HepG2 (cell line): ENCODE results near the gene EIF4A3. TPM values are rescaled to one million over a fixed set of nuclear protein-coding genes. Genes with fewer than 3 reads are reported as not detected.

Experiments used
- FOXA1 ChIP-seq, 2 experiments: fragments of 450-650 bp in 1 of 2; sonication (generic) in 1 of 2; formaldehyde crosslinking in 1 of 2; IDR thresholded peaks; 2 replicates each; pipeline versions ENCODE4 v1.4.0 to v1.6.1; 2016 to 2020; ENCODE audit warnings: missing genetic modification reagents in 1 of 2
- FOXP1 ChIP-seq, 2 experiments: fragments of 450-650 bp in 1 of 2; IDR thresholded peaks; 2 replicates each; pipeline ENCODE4 v1.6.1; 2017 to 2018; ENCODE audit warnings: antibody characterized with exemption in 1 of 2
- GTF3A ChIP-seq: sonication (generic); formaldehyde crosslinking; conservative IDR thresholded peaks from 2 replicates; pipeline ENCODE4 v1.4.0; 2020; ENCODE audit warnings: mild to moderate bottlenecking, missing genetic modification reagents
- ISL2 ChIP-seq: sonication (generic); formaldehyde crosslinking; IDR thresholded peaks from 2 replicates; pipeline ENCODE4 v1.5.0; 2020; ENCODE audit warnings: missing genetic modification reagents
- KAT7 ChIP-seq: IDR thresholded peaks from 2 replicates; pipeline ENCODE4 v1.6.1; 2018; ENCODE audit warnings: borderline replicate concordance, missing compliant biosample characterization
- MATR3 ChIP-seq: sonication (generic); formaldehyde crosslinking; IDR thresholded peaks from 2 replicates; pipeline ENCODE4 v1.4.0; 2020; ENCODE audit warnings: missing genetic modification reagents
- MED8 ChIP-seq: sonication (generic); formaldehyde crosslinking; IDR thresholded peaks from 2 replicates; pipeline ENCODE4 v1.8.1; 2023; ENCODE audit warnings: mild to moderate bottlenecking, missing genetic modification reagents; ENCODE audit not compliant: insufficient replicate concordance
- NRL ChIP-seq: sonication (generic); formaldehyde crosslinking; IDR thresholded peaks from 2 replicates; pipeline ENCODE4 v1.5.0; 2020; ENCODE audit warnings: missing genetic modification reagents, mild to moderate bottlenecking, moderate library complexity, borderline replicate concordance
- RCOR2 ChIP-seq: IDR thresholded peaks from 2 replicates; pipeline ENCODE4 v1.6.1; 2016; ENCODE audit warnings: missing biosample characterization, missing genetic modification reagents
- TCF7 ChIP-seq: sonication (generic); IDR thresholded peaks from 2 replicates; pipeline ENCODE4 v1.6.1; 2016; ENCODE audit warnings: antibody characterized with exemption, low read depth
- U2AF1 ChIP-seq: fragments of 200-400 bp; formaldehyde crosslinking; optimal IDR thresholded peaks from 2 replicates; pipeline ENCODE3; 2017; ENCODE audit warnings: mild to moderate bottlenecking, low read depth, low read length
- ZBTB44 ChIP-seq: sonication (generic); formaldehyde crosslinking; IDR thresholded peaks from 2 replicates; pipeline ENCODE4 v1.4.0; 2020; ENCODE audit warnings: missing genetic modification reagents
- ZNF317 ChIP-seq: sonication (generic); formaldehyde crosslinking; IDR thresholded peaks from 2 replicates; pipeline ENCODE4 v1.5.0; 2020; ENCODE audit warnings: mild to moderate bottlenecking, missing genetic modification reagents
- ZNF383 ChIP-seq: sonication (generic); formaldehyde crosslinking; IDR thresholded peaks from 2 replicates; pipeline ENCODE4 v1.4.0; 2020; ENCODE audit warnings: missing genetic modification reagents, mild to moderate bottlenecking, borderline replicate concordance
- ZNF503 ChIP-seq: sonication (generic); formaldehyde crosslinking; IDR thresholded peaks from 2 replicates; pipeline ENCODE4 v1.4.0; 2020; ENCODE audit warnings: missing genetic modification reagents
- ZNF629 ChIP-seq: sonication (generic); formaldehyde crosslinking; conservative IDR thresholded peaks from 2 replicates; pipeline ENCODE4 v1.5.0; 2020; ENCODE audit warnings: missing genetic modification reagents
- ZNF713 ChIP-seq: sonication (generic); formaldehyde crosslinking; IDR thresholded peaks from 2 replicates; pipeline ENCODE4 v1.4.0; 2020; ENCODE audit warnings: mild to moderate bottlenecking, missing genetic modification reagents
- ZNF75D ChIP-seq: sonication (generic); formaldehyde crosslinking; IDR thresholded peaks from 2 replicates; pipeline ENCODE4 v1.8.1; 2023; ENCODE audit warnings: missing genetic modification reagents, mild to moderate bottlenecking, borderline replicate concordance
- ZNF781 ChIP-seq: sonication (generic); formaldehyde crosslinking; IDR thresholded peaks from 2 replicates; pipeline ENCODE4 v1.5.1; 2020; ENCODE audit warnings: borderline replicate concordance, mild to moderate bottlenecking, missing genetic modification reagents; ENCODE audit errors: not compliant biosample characterization
- ZNF83 ChIP-seq: sonication (generic); formaldehyde crosslinking; IDR thresholded peaks from 2 replicates; pipeline ENCODE4 v1.4.0; 2020; ENCODE audit warnings: missing genetic modification reagents, mild to moderate bottlenecking, borderline replicate concordance
- ZNF891 ChIP-seq: sonication (generic); formaldehyde crosslinking; IDR thresholded peaks from 2 replicates; pipeline ENCODE4 v1.5.0; 2020; ENCODE audit warnings: mild to moderate bottlenecking, missing genetic modification reagents
- polyA plus RNA-seq, 8 experiments: library from polyadenylated mRNA; depleted of rRNA in 3 of 8; stranded (reverse) in 7 of 8; unstranded in 1 of 8; fragments of >200 nt; fragmentation: Illumina TruSeq in 4 of 8; extraction: Trizol in 4 of 8; gene quantifications; 2 replicates each; pipeline versions ENCODE4 v1.2.1 to v1.2.3, GENCODE V29; 2011 to 2016; ENCODE audit warnings: low read depth in 4 of 8, missing spikeins in 1 of 8, mixed read lengths in 1 of 8; ENCODE audit not compliant: insufficient read depth in 1 of 8
- total RNA-seq, 5 experiments: library from RNA; depleted of rRNA; stranded (reverse); fragments of >200 nt; fragmentation: Illumina TruSeq; extraction: Trizol; gene quantifications; 2 replicates each; pipeline ENCODE4 v1.2.3, GENCODE V29; 2016; ENCODE audit warnings: low read depth in 1 of 5
- TF ChIP-seq, protein P1 (sequence below): sonication (generic); formaldehyde crosslinking; conservative IDR thresholded peaks from 2 replicates; pipeline ENCODE4 v1.8.1; 2023; ENCODE audit warnings: missing genetic modification reagents
- TF ChIP-seq, protein P2 (sequence below): IDR thresholded peaks from 2 replicates; pipeline ENCODE4 v1.6.1; 2016

EIF4A3 gene
- total and polyA plus RNA-seq, 2 of the 13 experiments (the other 11 are each of a cell fraction or from before 2014, with no cell fraction given): 145 to 187 TPM

GRCh38 chr17:80147035-80147822, at the start of gene EIF4A3 (continued):
- TF ChIP-seq, protein P1, sequence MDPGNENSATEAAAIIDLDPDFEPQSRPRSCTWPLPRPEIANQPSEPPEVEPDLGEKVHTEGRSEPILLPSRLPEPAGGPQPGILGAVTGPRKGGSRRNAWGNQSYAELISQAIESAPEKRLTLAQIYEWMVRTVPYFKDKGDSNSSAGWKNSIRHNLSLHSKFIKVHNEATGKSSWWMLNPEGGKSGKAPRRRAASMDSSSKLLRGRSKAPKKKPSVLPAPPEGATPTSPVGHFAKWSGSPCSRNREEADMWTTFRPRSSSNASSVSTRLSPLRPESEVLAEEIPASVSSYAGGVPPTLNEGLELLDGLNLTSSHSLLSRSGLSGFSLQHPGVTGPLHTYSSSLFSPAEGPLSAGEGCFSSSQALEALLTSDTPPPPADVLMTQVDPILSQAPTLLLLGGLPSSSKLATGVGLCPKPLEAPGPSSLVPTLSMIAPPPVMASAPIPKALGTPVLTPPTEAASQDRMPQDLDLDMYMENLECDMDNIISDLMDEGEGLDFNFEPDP (CRISPR knock-in tag): no peak; the same call in 1 of the 2 replicates
- TF ChIP-seq TCF7 (no peak), FOXP1 (IDR thresholded peaks at IDR 0.05) (no peak), FOXP1 (CRISPR knock-in tag; IDR thresholded peaks at IDR 0.05) (peak; percentile 71; the same call in 1 of the 2 replicates), ZNF503 (CRISPR knock-in tag) (peak; percentile 71; the same call in 1 of the 2 replicates), RCOR2 (CRISPR knock-in tag) (0 out of 2 replicates have a peak, but pooled peaks have one; percentile 25), ZNF383 (CRISPR knock-in tag) (0 out of 2 replicates have a peak, but pooled peaks have one; percentile 40), ISL2 (peak; percentile 63), KAT7 (peak; percentile 51), GTF3A (CRISPR knock-in tag) (peak; percentile 97), ZNF83 (CRISPR knock-in tag) (no peak; the same call in 1 of the 2 replicates), ZNF317 (CRISPR knock-in tag) (peak; percentile 61; the same call in 1 of the 2 replicates), ZNF891 (CRISPR knock-in tag) (peak; percentile 65), FOXA1 (IDR thresholded peaks at IDR 0.05) (no peak), FOXA1 (CRISPR knock-in tag; IDR thresholded peaks at IDR 0.05) (peak; percentile 38; the same call in 1 of the 2 replicates), ZNF629 (CRISPR knock-in tag) (peak; percentile 4; the same call in 1 of the 2 replicates), ZNF781 (CRISPR knock-in tag) (peak; percentile 84), U2AF1 (peak; percentile 96), NRL (CRISPR knock-in tag) (peak; percentile 9; the same call in 1 of the 2 replicates), MED8 (CRISPR knock-in tag) (peak; percentile 49), ZNF75D (no peak), MATR3 (CRISPR knock-in tag) (no peak), ZBTB44 (CRISPR knock-in tag) (0 out of 2 replicates have a peak, but pooled peaks have one; percentile 15), ZNF713 (CRISPR knock-in tag) (peak; percentile 98)
- TF ChIP-seq, protein P2, sequence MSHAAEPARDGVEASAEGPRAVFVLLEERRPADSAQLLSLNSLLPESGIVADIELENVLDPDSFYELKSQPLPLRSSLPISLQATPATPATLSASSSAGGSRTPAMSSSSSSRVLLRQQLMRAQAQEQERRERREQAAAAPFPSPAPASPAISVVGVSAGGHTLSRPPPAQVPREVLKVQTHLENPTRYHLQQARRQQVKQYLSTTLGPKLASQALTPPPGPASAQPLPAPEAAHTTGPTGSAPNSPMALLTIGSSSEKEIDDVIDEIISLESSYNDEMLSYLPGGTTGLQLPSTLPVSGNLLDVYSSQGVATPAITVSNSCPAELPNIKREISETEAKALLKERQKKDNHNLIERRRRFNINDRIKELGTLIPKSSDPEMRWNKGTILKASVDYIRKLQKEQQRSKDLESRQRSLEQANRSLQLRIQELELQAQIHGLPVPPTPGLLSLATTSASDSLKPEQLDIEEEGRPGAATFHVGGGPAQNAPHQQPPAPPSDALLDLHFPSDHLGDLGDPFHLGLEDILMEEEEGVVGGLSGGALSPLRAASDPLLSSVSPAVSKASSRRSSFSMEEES (CRISPR knock-in tag): peak; percentile 99
